ENCODE measurements around the gene CELSR1. TPM values are rescaled to one million over a fixed set of nuclear protein-coding genes. Genes with fewer than 3 reads are reported as not detected.

CELSR1 gene
- total RNA-seq, 1 donor from 2014 or later = 27.6 TPM

DNA sequence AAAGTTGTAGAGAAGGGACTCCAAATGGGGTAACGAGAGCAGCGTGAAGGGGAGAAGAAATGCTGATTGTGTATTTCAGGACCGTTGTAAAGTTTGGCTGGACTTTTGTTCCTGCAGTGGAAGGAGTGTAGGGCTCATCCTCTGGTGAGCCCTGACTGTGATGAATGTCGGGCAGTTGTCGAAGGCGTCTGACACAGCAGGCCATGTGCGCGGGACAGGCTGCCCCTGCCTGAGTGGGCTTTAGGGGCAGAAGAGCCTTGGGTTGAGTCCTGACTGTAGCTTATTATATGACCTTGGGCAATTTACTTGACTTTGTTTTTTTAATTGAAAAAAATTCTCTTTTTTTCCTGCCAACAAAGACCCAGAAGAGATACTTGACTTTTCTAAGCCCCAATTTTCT, 198.8 kb downstream of the CELSR1 start:
- no peak for DNase-seq (ENCODE audit: low read depth)
- no peak overlapping the region for H3K27ac ChIP-seq (ENCODE audit: low read depth, low read length)
- no peak overlapping the region for H3K27ac Mint-ChIP-seq (ENCODE audit: unreplicated experiment)
- no peaks in the 10 kb centered on the region for H3K27me3 Mint-ChIP-seq (ENCODE audit: low read depth, unreplicated experiment)
- H3K9me3 ChIP-seq (ENCODE audit: insufficient read depth, low read depth, low read length) = no peaks in the 10 kb centered on the region
- H4K20me1 ChIP-seq (ENCODE audit: insufficient read depth, low read length) = peaks cover 49% of the 10 kb centered on the region
- no peaks in the 10 kb centered on the region for H3K27me3 ChIP-seq (ENCODE audit: insufficient read depth, low read length)
- peaks cover 8% of the 10 kb centered on the region for H3K4me1 ChIP-seq (ENCODE audit: insufficient read depth, low read length)
- no peak overlapping the region for H3K4me2 ChIP-seq (ENCODE audit: low read length)
- H2AFZ ChIP-seq (ENCODE audit: low read depth, low read length) = no peak overlapping the region
- TF ChIP-seq EZH2 (IDR thresholded peaks at IDR 0.05; ENCODE audit: insufficient read depth, low read length) = no peak
- TF ChIP-seq, protein P1, sequence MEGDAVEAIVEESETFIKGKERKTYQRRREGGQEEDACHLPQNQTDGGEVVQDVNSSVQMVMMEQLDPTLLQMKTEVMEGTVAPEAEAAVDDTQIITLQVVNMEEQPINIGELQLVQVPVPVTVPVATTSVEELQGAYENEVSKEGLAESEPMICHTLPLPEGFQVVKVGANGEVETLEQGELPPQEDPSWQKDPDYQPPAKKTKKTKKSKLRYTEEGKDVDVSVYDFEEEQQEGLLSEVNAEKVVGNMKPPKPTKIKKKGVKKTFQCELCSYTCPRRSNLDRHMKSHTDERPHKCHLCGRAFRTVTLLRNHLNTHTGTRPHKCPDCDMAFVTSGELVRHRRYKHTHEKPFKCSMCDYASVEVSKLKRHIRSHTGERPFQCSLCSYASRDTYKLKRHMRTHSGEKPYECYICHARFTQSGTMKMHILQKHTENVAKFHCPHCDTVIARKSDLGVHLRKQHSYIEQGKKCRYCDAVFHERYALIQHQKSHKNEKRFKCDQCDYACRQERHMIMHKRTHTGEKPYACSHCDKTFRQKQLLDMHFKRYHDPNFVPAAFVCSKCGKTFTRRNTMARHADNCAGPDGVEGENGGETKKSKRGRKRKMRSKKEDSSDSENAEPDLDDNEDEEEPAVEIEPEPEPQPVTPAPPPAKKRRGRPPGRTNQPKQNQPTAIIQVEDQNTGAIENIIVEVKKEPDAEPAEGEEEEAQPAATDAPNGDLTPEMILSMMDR (IDR thresholded peaks at IDR 0.05; ENCODE audit: insufficient read depth, low read depth, low read length) = no peak
- H3K4me3 Mint-ChIP-seq (ENCODE audit: unreplicated experiment) = no peak overlapping the region
- H3K4me3 ChIP-seq (ENCODE audit: insufficient read depth, low read depth, low read length) = no peak overlapping the region
- H3K9ac ChIP-seq (ENCODE audit: low read length) = no peak overlapping the region
- FAIRE-seq = no peak
- no peaks in the 10 kb centered on the region for H3K9me3 Mint-ChIP-seq (ENCODE audit: unreplicated experiment)
- peaks cover 28% of the 10 kb centered on the region for H3K36me3 ChIP-seq (ENCODE audit: insufficient read depth, low read length)
- peaks cover 7% of the 10 kb centered on the region for H3K4me1 Mint-ChIP-seq (ENCODE audit: low read depth, unreplicated experiment)
- H3K79me2 ChIP-seq (ENCODE audit: insufficient read depth, low read length) = peaks cover 41% of the 10 kb centered on the region
- peaks cover 9% of the 10 kb centered on the region for H3K36me3 Mint-ChIP-seq (ENCODE audit: low read depth, unreplicated experiment)

GRCh38 chr22:46337870-46338269, 199.6 kb downstream of the CELSR1 start:
- peaks cover 8% of the 10 kb centered on the region for H3K4me1 ChIP-seq (ENCODE audit: insufficient read depth, low read length)
- DNase-seq (ENCODE audit: low read depth) (no peak), FAIRE-seq (no peak)
- H3K4me3 ChIP-seq (ENCODE audit: insufficient read depth, low read depth, low read length) = no peak overlapping the region
- H3K9me3 Mint-ChIP-seq (ENCODE audit: unreplicated experiment) = no peaks in the 10 kb centered on the region
- H3K4me1 Mint-ChIP-seq (ENCODE audit: low read depth, unreplicated experiment) = peaks cover 6% of the 10 kb centered on the region
- H3K36me3 Mint-ChIP-seq (ENCODE audit: low read depth, unreplicated experiment) = peaks cover 9% of the 10 kb centered on the region
- no peaks in the 10 kb centered on the region for H3K27me3 Mint-ChIP-seq (ENCODE audit: low read depth, unreplicated experiment)
- no peak overlapping the region for H2AFZ ChIP-seq (ENCODE audit: low read depth, low read length)
- peaks cover 24% of the 10 kb centered on the region for H3K36me3 ChIP-seq (ENCODE audit: insufficient read depth, low read length)
- no peak overlapping the region for H3K9ac ChIP-seq (ENCODE audit: low read length)
- H3K4me2 ChIP-seq (ENCODE audit: low read length) = no peak overlapping the region
- TF ChIP-seq, protein P1 (IDR thresholded peaks at IDR 0.05; ENCODE audit: insufficient read depth, low read depth, low read length) = no peak
- no peak for TF ChIP-seq EZH2 (IDR thresholded peaks at IDR 0.05; ENCODE audit: insufficient read depth, low read length)
- no peaks in the 10 kb centered on the region for H3K9me3 ChIP-seq (ENCODE audit: insufficient read depth, low read depth, low read length)
- H3K27me3 ChIP-seq (ENCODE audit: insufficient read depth, low read length) = no peaks in the 10 kb centered on the region
- H3K79me2 ChIP-seq (ENCODE audit: insufficient read depth, low read length) = peaks cover 39% of the 10 kb centered on the region
- no peak overlapping the region for H3K27ac ChIP-seq (ENCODE audit: low read depth, low read length)
- H3K4me3 Mint-ChIP-seq (ENCODE audit: unreplicated experiment) = no peak overlapping the region
- peaks cover 43% of the 10 kb centered on the region for H4K20me1 ChIP-seq (ENCODE audit: insufficient read depth, low read length)
- no peak overlapping the region for H3K27ac Mint-ChIP-seq (ENCODE audit: unreplicated experiment)
